ENCODE measurements around the gene NALCN.

Gene NALCN

DNA sequence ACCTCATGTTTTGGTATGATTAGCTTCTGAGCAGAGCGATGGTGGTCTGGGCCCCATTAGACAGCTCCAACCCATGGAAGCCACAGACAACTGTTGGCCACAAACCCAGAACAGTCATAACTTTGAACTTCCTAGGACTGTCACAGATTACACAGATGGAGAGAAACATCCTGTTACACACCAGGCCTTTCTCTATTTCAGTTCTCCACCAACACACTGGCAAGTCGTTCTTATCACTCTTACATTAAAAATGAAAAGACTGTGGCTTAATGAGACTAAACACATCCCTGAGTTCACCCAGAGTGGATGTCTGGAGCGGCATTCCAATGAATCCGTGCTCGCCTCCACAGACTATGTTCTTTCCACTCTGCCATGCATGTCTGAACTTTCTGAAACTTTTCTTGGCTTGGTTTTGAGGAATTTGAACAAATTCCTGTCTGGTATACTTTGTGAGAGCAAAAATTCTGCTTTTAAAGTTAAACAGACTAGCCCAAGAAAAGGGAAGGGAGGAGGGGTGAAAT is 109.1 kb downstream of the NALCN start:
- no peaks in the 10 kb centered on the region for H3K36me3 ChIP-seq (ENCODE audit: control insufficient read depth, insufficient read depth, low read length)
- H3K4me3 ChIP-seq (ENCODE audit: extremely low read depth, insufficient read depth, low read length, poor library complexity, severe bottlenecking) = no peak overlapping the region
- H3K9me3 ChIP-seq (ENCODE audit: control insufficient read depth, low read length) = no peaks in the 10 kb centered on the region
- H3K4me1 ChIP-seq (ENCODE audit: control insufficient read depth, insufficient read depth, low read length, poor library complexity, severe bottlenecking) = no peaks in the 10 kb centered on the region
- H3K27ac ChIP-seq (ENCODE audit: low read depth, low read length, severe bottlenecking) = no peak overlapping the region
- WGBS, 2 experiments (ENCODE audit: insufficient coverage in 2 of 2) = 84 to 100% methylated on average over 1 to 2 of the region's 5 CpGs

- Histone ChIP-seq H3K9me3 (ENCODE audit: control insufficient read depth, low read length) (no peaks in the 10 kb centered on the region), H3K4me1 (ENCODE audit: control insufficient read depth, insufficient read depth, low read length, poor library complexity, severe bottlenecking) (no peaks in the 10 kb centered on the region), H3K36me3 (ENCODE audit: control insufficient read depth, insufficient read depth, low read length) (no peaks in the 10 kb centered on the region), H3K27ac (ENCODE audit: low read depth, low read length, severe bottlenecking) (no peak overlapping the region), H3K4me3 (ENCODE audit: extremely low read depth, insufficient read depth, low read length, poor library complexity, severe bottlenecking) (no peak overlapping the region)
- 100% methylated on average over 2 of the region's 3 CpGs; no CpG with 5 or more reads in 1 of the 2 experiments for WGBS, 2 experiments (ENCODE audit: insufficient coverage in 2 of 2)
Measured at GRCh38 chr13:101306773-101307172, 109.5 kb downstream of the NALCN start.

GRCh38 chr13:101305981-101306411 is 110.3 kb downstream of the NALCN start:
- H3K27ac ChIP-seq (ENCODE audit: low read depth, low read length, severe bottlenecking) = no peak overlapping the region
- 94 to 95% methylated on average over 5 to 6 of the region's 6 CpGs for WGBS, 2 experiments (ENCODE audit: insufficient coverage in 2 of 2)
- no peaks in the 10 kb centered on the region for H3K36me3 ChIP-seq (ENCODE audit: control insufficient read depth, insufficient read depth, low read length)
- no peaks in the 10 kb centered on the region for H3K4me1 ChIP-seq (ENCODE audit: control insufficient read depth, insufficient read depth, low read length, poor library complexity, severe bottlenecking)
- no peak overlapping the region for H3K4me3 ChIP-seq (ENCODE audit: extremely low read depth, insufficient read depth, low read length, poor library complexity, severe bottlenecking)
- H3K9me3 ChIP-seq (ENCODE audit: control insufficient read depth, low read length) = no peaks in the 10 kb centered on the region

DNA sequence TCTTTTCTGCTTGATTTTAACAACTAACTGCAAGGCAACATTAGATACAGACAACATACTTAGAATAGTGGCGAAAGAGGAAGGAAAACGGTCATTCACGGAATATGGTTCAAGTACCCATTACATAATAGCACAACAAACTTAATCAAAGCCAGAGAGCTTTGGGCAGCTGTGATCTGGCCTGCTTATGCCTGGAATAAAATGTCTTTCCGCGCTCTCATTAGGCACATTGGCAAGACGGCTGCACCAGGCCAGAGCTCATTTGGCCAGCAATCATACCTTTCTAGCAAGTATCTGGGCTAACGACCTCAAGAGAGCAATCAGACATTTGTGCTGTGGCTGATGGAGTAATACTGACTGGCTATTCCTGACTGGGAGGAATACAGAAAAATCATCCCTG is 112.8 kb downstream of the NALCN start:
- Histone ChIP-seq H3K9me3 (ENCODE audit: control insufficient read depth, low read length) (no peaks in the 10 kb centered on the region), H3K36me3 (ENCODE audit: control insufficient read depth, insufficient read depth, low read length) (no peaks in the 10 kb centered on the region), H3K27ac (ENCODE audit: low read depth, low read length, severe bottlenecking) (no peak overlapping the region), H3K4me1 (ENCODE audit: control insufficient read depth, insufficient read depth, low read length, poor library complexity, severe bottlenecking) (no peaks in the 10 kb centered on the region), H3K4me3 (ENCODE audit: extremely low read depth, insufficient read depth, low read length, poor library complexity, severe bottlenecking) (no peak overlapping the region)
- WGBS, 2 experiments (ENCODE audit: insufficient coverage in 2 of 2) = 67 to 96% methylated on average over 1 to 3 of the region's 7 CpGs

DNA sequence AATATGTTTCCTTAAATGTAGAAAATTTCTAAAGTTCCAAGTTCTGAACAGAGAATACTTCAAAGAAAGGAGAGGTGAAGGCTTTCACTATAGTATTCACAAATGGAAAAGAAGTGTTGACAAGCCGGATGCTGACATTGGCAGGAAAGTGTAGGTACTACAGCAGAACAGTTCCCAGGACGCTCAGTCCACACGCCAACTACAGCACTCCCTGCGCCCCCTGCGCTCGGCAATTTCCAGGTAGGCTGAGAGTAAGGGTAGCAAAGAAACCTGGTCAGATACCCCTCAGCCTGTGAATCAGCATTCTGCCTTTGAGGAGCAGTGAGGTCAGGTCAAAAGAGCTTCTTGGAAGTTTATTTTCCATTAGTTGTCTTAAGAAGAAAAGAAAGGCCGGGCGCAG is 115.3 kb downstream of the NALCN start:
- Histone ChIP-seq H3K36me3 (ENCODE audit: control insufficient read depth, insufficient read depth, low read length) (no peaks in the 10 kb centered on the region), H3K9me3 (ENCODE audit: control insufficient read depth, low read length) (no peaks in the 10 kb centered on the region), H3K4me3 (ENCODE audit: extremely low read depth, insufficient read depth, low read length, poor library complexity, severe bottlenecking) (no peak overlapping the region), H3K27ac (ENCODE audit: low read depth, low read length, severe bottlenecking) (no peak overlapping the region), H3K4me1 (ENCODE audit: control insufficient read depth, insufficient read depth, low read length, poor library complexity, severe bottlenecking) (no peaks in the 10 kb centered on the region)
- WGBS, 2 experiments (ENCODE audit: insufficient coverage in 2 of 2) = 91 to 96% methylated on average over 6 to 8 of the region's 8 CpGs

GRCh38 chr13:101300531-101300930 is 115.8 kb downstream of the NALCN start:
- WGBS, 2 experiments (ENCODE audit: insufficient coverage in 2 of 2) = 80 to 83% methylated on average over 1 of the region's 2 CpGs
- Histone ChIP-seq H3K4me1 (ENCODE audit: control insufficient read depth, insufficient read depth, low read length, poor library complexity, severe bottlenecking) (no peaks in the 10 kb centered on the region), H3K4me3 (ENCODE audit: extremely low read depth, insufficient read depth, low read length, poor library complexity, severe bottlenecking) (no peak overlapping the region), H3K27ac (ENCODE audit: low read depth, low read length, severe bottlenecking) (no peak overlapping the region), H3K9me3 (ENCODE audit: control insufficient read depth, low read length) (no peaks in the 10 kb centered on the region), H3K36me3 (ENCODE audit: control insufficient read depth, insufficient read depth, low read length) (no peaks in the 10 kb centered on the region)

- WGBS, 2 experiments (ENCODE audit: insufficient coverage in 2 of 2) = 60 to 86% methylated on average over 1 of the region's 4 CpGs
- Histone ChIP-seq H3K9me3 (ENCODE audit: control insufficient read depth, low read length) (no peaks in the 10 kb centered on the region), H3K4me3 (ENCODE audit: extremely low read depth, insufficient read depth, low read length, poor library complexity, severe bottlenecking) (no peak overlapping the region), H3K4me1 (ENCODE audit: control insufficient read depth, insufficient read depth, low read length, poor library complexity, severe bottlenecking) (no peaks in the 10 kb centered on the region), H3K36me3 (ENCODE audit: control insufficient read depth, insufficient read depth, low read length) (no peaks in the 10 kb centered on the region), H3K27ac (ENCODE audit: low read depth, low read length, severe bottlenecking) (no peak overlapping the region)
Measured at GRCh38 chr13:101298517-101298916, 117.8 kb downstream of the NALCN start.

- no peak overlapping the region for H3K4me3 ChIP-seq (ENCODE audit: extremely low read depth, insufficient read depth, low read length, poor library complexity, severe bottlenecking)
- no peak overlapping the region for H3K27ac ChIP-seq (ENCODE audit: low read depth, low read length, severe bottlenecking)
- H3K36me3 ChIP-seq (ENCODE audit: control insufficient read depth, insufficient read depth, low read length) = no peaks in the 10 kb centered on the region
- no CpG with 5 or more reads among the region's 1 CpG for WGBS, 2 experiments (ENCODE audit: insufficient coverage in 2 of 2)
- no peaks in the 10 kb centered on the region for H3K4me1 ChIP-seq (ENCODE audit: control insufficient read depth, insufficient read depth, low read length, poor library complexity, severe bottlenecking)
- no peaks in the 10 kb centered on the region for H3K9me3 ChIP-seq (ENCODE audit: control insufficient read depth, low read length)
Measured at GRCh38 chr13:101297794-101298193, 118.5 kb downstream of the NALCN start.

- Histone ChIP-seq H3K4me1 (ENCODE audit: control insufficient read depth, insufficient read depth, low read length, poor library complexity, severe bottlenecking) (no peaks in the 10 kb centered on the region), H3K4me3 (ENCODE audit: extremely low read depth, insufficient read depth, low read length, poor library complexity, severe bottlenecking) (no peak overlapping the region), H3K36me3 (ENCODE audit: control insufficient read depth, insufficient read depth, low read length) (no peaks in the 10 kb centered on the region), H3K27ac (ENCODE audit: low read depth, low read length, severe bottlenecking) (no peak overlapping the region), H3K9me3 (ENCODE audit: control insufficient read depth, low read length) (no peaks in the 10 kb centered on the region)
- WGBS, 2 experiments (ENCODE audit: insufficient coverage in 2 of 2) = 100% methylated on average over 1 of the region's 1 CpG; no CpG with 5 or more reads in 1 of the 2 experiments
Measured at GRCh38 chr13:101292711-101293110, 123.6 kb downstream of the NALCN start.

DNA sequence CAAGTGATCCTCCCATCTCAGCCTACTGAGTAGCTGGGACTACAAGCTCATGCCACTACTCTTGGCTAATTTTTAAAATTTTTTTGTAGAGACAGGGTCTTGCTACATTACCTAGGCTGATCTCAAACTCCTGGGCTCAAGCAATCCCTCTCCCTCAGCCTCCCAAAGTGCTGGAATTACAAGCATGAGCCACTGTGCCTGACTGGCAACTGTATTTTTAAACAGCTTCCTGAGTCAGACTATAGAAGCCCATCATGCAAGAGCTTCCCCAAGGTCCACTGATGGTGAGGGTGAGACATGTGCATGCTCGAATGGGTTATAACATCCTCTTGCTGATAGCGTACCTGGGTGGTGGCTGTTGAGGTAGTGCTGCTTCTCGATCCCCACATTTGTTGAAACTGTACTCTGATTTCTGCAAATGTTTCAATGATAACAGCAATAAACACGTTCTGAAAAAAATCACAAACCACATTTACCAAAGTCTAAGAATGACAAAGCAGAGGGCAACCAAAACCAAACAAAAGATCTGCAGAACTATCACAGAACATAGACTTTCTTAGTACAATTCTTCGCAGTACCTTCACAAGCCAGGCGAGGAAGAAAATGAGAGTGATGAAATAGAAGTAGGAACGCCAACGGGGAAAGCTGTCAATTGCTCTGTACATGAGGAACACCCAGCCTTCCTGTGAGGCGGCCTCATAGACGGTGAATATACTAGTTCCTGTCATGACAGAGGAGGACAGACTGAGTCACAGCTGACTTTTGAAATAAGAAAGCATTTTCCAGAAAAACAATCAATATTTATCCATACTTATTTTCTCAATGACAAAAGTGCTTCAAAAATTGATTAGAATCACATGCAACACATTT is 124.4 kb downstream of the NALCN start:
- Histone ChIP-seq H3K4me3 (ENCODE audit: extremely low read depth, insufficient read depth, low read length, poor library complexity, severe bottlenecking) (no peak overlapping the region), H3K27ac (ENCODE audit: low read depth, low read length, severe bottlenecking) (no peak overlapping the region), H3K9me3 (ENCODE audit: control insufficient read depth, low read length) (no peaks in the 10 kb centered on the region), H3K4me1 (ENCODE audit: control insufficient read depth, insufficient read depth, low read length, poor library complexity, severe bottlenecking) (no peaks in the 10 kb centered on the region), H3K36me3 (ENCODE audit: control insufficient read depth, insufficient read depth, low read length) (no peaks in the 10 kb centered on the region)
- 79 to 90% methylated on average over 6 of the region's 10 CpGs for WGBS, 2 experiments (ENCODE audit: insufficient coverage in 2 of 2)

DNA sequence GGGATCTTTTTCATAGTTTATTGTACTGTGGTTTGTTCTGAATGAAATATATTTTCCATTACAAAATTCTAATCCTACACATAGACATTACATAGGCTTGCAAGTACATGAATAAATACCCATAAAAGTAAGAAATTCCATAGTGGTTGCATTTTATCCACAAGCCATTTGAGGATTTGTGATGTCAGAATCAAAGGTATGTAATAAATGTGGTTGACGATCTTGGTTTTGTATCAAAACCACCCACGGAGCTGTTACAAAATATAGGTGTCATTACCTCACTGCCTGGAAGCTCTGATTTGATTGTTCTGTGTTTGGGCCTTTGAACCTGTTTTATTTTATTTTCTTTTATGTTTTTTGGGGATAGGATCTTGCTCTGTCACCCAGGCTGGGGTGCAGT is 125.1 kb downstream of the NALCN start:
- Histone ChIP-seq H3K9me3 (ENCODE audit: control insufficient read depth, low read length) (no peaks in the 10 kb centered on the region), H3K4me3 (ENCODE audit: extremely low read depth, insufficient read depth, low read length, poor library complexity, severe bottlenecking) (no peak overlapping the region), H3K4me1 (ENCODE audit: control insufficient read depth, insufficient read depth, low read length, poor library complexity, severe bottlenecking) (no peaks in the 10 kb centered on the region), H3K36me3 (ENCODE audit: control insufficient read depth, insufficient read depth, low read length) (no peaks in the 10 kb centered on the region), H3K27ac (ENCODE audit: low read depth, low read length, severe bottlenecking) (no peak overlapping the region)
- 93 to 100% methylated on average over 2 of the region's 2 CpGs for WGBS, 2 experiments (ENCODE audit: insufficient coverage in 2 of 2)
